Adrenal gland (tissue), 12 donors: Measurements from ENCODE around the gene ASAH2. TPM values are rescaled to one million over a fixed set of nuclear protein-coding genes. Genes with fewer than 3 reads are reported as not detected.

ENCODE experiments used
- DNase-seq, 7 donors: peaks; one replicate each; pipeline ENCODE4 v3.0.0-alpha.2; 2019 to 2020
- H3K27ac ChIP-seq, 5 donors: fragments of 200-600 bp; sonication (generic) in 4 of 5; 1 replicate in 3 of 5; 2 replicates in 2 of 5; pipeline versions ENCODE4 v1.5.1 to v1.8.0; 2016 to 2020; ENCODE audit warnings: mild to moderate bottlenecking in 1 of 5
- H3K27me3 ChIP-seq: fragments of 200-600 bp; 2 replicates; pipeline ENCODE4 v1.8.0; 2021
- H3K36me3 ChIP-seq, 2 donors: fragments of 200-600 bp; replicated peaks in 1 of 2; 1 replicate in 1 of 2; 2 replicates in 1 of 2; pipeline versions ENCODE4 v1.5.1 to v1.8.0; 2018 to 2022
- H3K4me1 ChIP-seq, 2 donors: fragments of 200-600 bp; replicated peaks in 1 of 2; 1 replicate in 1 of 2; 2 replicates in 1 of 2; pipeline versions ENCODE4 v1.5.1 to v1.8.0; 2018 to 2021
- H3K4me3 ChIP-seq, 4 donors: fragments of 200-600 bp; sonication (generic) in 3 of 4; one replicate each; pipeline ENCODE4 v1.5.1; 2016 to 2018
- H3K9me3 ChIP-seq, 3 donors: fragments of 200-600 bp; sonication (generic) in 1 of 3; replicated peaks in 1 of 3; 1 replicate in 2 of 3; 2 replicates in 1 of 3; pipeline versions ENCODE4 v1.5.1 to v1.8.0; 2016 to 2021
- POLR2A ChIP-seq, 2 donors: fragments of 450-650 bp; IDR thresholded peaks; one replicate each; pipeline ENCODE4 v1.6.1; 2017; ENCODE audit warnings: antibody characterized with exemption in 2 of 2, mild to moderate bottlenecking in 2 of 2, moderate library complexity in 1 of 2
- WGBS, 4 donors: extraction: QIAGEN DNeasy Blood & Tissue Kit in 2 of 4; methylation state at CpG; one replicate each; pipeline versions ENCODE4 v1.1.5 to v1.1.7; 2013 to 2017; 5-methylcytosine and 5-hydroxymethylcytosine counted together
- intact Hi-C, 2 donors: fragments of 100-400 bp; cut with DNase I; formaldehyde crosslinking; loops; one replicate each; pipeline versions ENCODE4 v1.14.1 to v1.15.0; 2022 to 2023
- polyA plus RNA-seq, 3 donors: library from polyadenylated mRNA; stranded (reverse); fragments of 200-250 nt in 2 of 3; fragments of 350-450 nt in 1 of 3; fragmentation: Illumina TruSeq in 1 of 3; extraction: RNeasy Lipid Tissue Mini Kit (QIAGEN cat#74804) in 1 of 3; gene quantifications; one replicate each; pipeline ENCODE4 v1.2.3, GENCODE V29; 2013 to 2014
- total RNA-seq, 9 donors: library from RNA; depleted of rRNA in 4 of 9; stranded (reverse); fragments of >200 nt in 4 of 9; fragments of 120-200 nt in 1 of 9; fragmentation: NEBNext Ultra II Directional in 1 of 9; extraction: Animal tissue kit (Norgen Biotek cat#: 25700) in 1 of 9; gene quantifications; one replicate each; pipeline versions ENCODE4 v1.1.0 to v1.2.4, GENCODE V29; 2013 to 2023
- TF ChIP-seq, protein P1 (sequence below), 6 experiments: fragments of 450-650 bp in 4 of 6; fragments of 200-600 bp in 2 of 6; sonication (generic) in 1 of 6; IDR thresholded peaks; 1 replicate in 5 of 6; 2 replicates in 1 of 6; pipeline versions ENCODE4 v1.5.1 to v1.8.0; 2016 to 2021; ENCODE audit warnings: antibody characterized with exemption in 6 of 6, mild to moderate bottlenecking in 2 of 6, moderate library complexity in 1 of 6
- donor health status: healthy with polysubstance abuse.
- donor health status: Bipolar disorder and iron deficiency.
- donor health status: DM: yes; HTN: yes; CAD: no.
- donor health status: DM: no; HTN: no; CAD: no.
- donor health status: DM: no; HTN: no; CAD: no.
- donor health status: DM: yes; HTN: yes; CAD: no.

ASAH2 gene
- total and polyA plus RNA-seq, 12 donors = 0.13 to 8.7 (median 1.4) TPM

DNA sequence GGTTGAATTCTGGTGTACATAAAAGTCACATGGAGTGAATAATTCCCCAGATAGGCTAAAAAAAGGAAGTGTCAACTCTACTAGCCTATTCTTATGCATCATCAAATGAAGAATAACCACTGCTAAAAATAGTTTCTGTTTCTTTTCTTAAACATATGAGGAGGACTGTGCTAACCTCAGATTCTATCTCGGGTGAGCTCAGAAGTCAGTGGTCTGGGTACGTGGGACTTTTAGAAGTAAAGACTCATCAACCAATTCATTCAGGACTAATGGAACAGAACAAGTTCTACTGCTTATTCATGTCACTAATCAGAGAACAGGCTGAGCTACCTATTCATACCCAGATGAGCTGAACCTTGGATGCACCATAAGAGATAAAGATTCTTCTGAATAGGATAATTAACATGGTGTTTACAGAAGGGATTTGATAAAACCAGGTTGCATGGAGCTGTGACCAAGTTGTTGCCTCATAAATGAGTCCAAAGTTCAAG lies 9.5 kb upstream of the ASAH2 start:
- Histone ChIP-seq H3K27ac (no peak overlapping the region), H3K4me3 (no peak overlapping the region), H3K27me3 (no peaks in the 10 kb centered on the region), H3K4me1 (no peaks in the 10 kb centered on the region), H3K36me3 (no peaks in the 10 kb centered on the region), H3K9me3 (no peaks in the 10 kb centered on the region)
- TF ChIP-seq, protein P1, sequence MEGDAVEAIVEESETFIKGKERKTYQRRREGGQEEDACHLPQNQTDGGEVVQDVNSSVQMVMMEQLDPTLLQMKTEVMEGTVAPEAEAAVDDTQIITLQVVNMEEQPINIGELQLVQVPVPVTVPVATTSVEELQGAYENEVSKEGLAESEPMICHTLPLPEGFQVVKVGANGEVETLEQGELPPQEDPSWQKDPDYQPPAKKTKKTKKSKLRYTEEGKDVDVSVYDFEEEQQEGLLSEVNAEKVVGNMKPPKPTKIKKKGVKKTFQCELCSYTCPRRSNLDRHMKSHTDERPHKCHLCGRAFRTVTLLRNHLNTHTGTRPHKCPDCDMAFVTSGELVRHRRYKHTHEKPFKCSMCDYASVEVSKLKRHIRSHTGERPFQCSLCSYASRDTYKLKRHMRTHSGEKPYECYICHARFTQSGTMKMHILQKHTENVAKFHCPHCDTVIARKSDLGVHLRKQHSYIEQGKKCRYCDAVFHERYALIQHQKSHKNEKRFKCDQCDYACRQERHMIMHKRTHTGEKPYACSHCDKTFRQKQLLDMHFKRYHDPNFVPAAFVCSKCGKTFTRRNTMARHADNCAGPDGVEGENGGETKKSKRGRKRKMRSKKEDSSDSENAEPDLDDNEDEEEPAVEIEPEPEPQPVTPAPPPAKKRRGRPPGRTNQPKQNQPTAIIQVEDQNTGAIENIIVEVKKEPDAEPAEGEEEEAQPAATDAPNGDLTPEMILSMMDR (IDR thresholded peaks at IDR 0.05) = no peak
- TF ChIP-seq POLR2A (IDR thresholded peaks at IDR 0.05) = no peak
- intact Hi-C loops = no loop called here
- no peak for DNase-seq
- WGBS, 4 donors = 28 to 42% (median 39%) methylated on average over 2 of the region's 2 CpGs

DNA sequence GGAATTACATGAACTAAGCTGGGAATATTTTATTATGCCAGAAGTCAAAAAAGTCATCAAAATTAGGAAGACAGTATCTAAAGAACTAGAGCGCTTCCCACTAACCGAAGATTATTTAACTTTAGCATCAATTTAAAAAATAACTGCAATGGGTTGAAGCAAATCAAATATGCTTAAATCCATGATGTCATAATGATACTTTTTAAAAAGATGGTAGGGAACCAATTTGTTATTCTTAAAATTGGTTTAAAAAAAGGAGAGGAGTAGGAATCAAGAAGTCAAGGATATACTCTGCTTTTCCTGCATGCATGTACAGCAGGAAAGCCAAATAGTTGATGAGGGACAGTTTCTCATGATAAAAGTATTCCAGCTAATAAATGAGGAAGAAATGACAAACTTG lies 3.2 kb upstream of the ASAH2 start:
- Histone ChIP-seq H3K36me3 (no peaks in the 10 kb centered on the region), H3K27ac (no peak overlapping the region), H3K4me3 (no peak overlapping the region), H3K9me3 (no peaks in the 10 kb centered on the region), H3K27me3 (peaks cover 3% of the 10 kb centered on the region), H3K4me1 (no peaks in the 10 kb centered on the region)
- no peak for TF ChIP-seq POLR2A (IDR thresholded peaks at IDR 0.05)
- TF ChIP-seq, protein P1 (IDR thresholded peaks at IDR 0.05) = no peak
- WGBS, 4 donors = 44 to 60% (median 45%) methylated on average over 2 of the region's 2 CpGs
- intact Hi-C loops = no loop called here
- no peak for DNase-seq

DNA sequence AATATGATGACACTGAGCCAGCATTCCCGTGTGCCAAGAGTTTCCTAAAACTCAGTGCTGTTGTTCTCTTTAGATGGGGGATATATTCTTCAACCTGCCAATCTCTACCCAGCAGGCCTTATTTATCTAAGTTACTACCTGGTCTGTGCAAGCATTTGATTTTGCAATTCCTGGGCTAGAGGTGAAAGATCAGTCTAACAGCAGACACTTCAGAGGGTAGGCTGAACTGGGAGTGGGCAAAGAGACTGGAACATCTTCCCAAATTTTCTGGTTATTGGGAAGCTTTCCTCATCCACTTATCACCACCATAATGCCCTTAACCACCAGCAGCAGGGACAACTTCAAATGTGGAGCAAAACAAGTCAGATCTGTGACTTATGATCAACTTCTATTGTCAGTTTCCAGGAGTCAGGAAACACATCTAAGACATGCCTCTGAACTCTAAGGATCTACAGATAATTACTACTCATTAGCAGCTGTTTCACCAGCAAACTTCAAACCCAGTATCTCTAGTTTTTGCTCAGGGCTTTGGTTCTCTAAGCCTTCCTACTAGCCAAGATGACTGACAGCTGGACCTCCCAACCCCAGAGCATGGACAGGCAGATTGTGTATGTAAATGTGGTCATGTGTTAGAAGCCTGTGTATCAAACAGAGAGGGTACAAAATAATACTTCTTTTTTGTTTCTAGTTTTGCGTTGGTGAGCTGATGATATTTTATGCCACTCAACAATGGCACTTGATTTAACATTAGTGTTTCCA lies 1.0 kb downstream of the ASAH2 start:
- H3K36me3 ChIP-seq = no peaks in the 10 kb centered on the region
- TF ChIP-seq POLR2A (IDR thresholded peaks at IDR 0.05) = no peak
- TF ChIP-seq, protein P1 (IDR thresholded peaks at IDR 0.05) = no peak
- 77 to 88% (median 84%) methylated on average over 2 of the region's 2 CpGs for WGBS, 4 donors
- H3K27me3 ChIP-seq = peaks cover 8% of the 10 kb centered on the region
- DNase-seq = no peak
- H3K4me3 ChIP-seq = no peak overlapping the region
- no peaks in the 10 kb centered on the region for H3K9me3 ChIP-seq
- no peak overlapping the region for H3K27ac ChIP-seq
- no peaks in the 10 kb centered on the region for H3K4me1 ChIP-seq
- intact Hi-C loops = no loop called here

DNA sequence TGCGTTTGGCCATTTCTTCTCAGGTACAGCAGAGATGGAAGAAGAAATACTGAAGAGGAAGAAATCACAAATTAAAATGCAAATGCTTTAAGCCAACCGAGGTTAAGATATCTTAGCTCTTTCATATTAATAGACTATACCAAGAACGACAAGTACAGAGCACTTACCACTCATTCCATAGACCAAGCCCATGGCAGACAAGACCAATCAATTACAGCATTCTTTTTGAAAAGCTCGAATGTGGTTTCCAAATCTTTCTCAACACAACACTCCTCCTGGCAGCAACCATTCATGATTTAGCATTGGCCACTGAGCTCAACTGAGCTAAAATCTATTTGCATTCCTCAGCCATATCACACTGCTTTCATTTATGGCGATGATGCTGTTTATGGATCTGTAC lies 2.7 kb downstream of the ASAH2 start:
- 81 to 85% (median 82%) methylated on average over 5 of the region's 5 CpGs for WGBS, 4 donors
- TF ChIP-seq, protein P1 (IDR thresholded peaks at IDR 0.05) = no peak
- TF ChIP-seq POLR2A (IDR thresholded peaks at IDR 0.05) = no peak
- no peak overlapping the region for H3K27ac ChIP-seq
- H3K36me3 ChIP-seq = no peaks in the 10 kb centered on the region
- no peaks in the 10 kb centered on the region for H3K9me3 ChIP-seq
- intact Hi-C loops = no loop called here
- peaks cover 6% of the 10 kb centered on the region for H3K27me3 ChIP-seq
- no peak overlapping the region for H3K4me3 ChIP-seq
- no peak for DNase-seq
- no peaks in the 10 kb centered on the region for H3K4me1 ChIP-seq
